Left lung (tissue), 10 donors: ENCODE results near the gene EIF2B1. TPM values are rescaled to one million over a fixed set of nuclear protein-coding genes. Genes with fewer than 3 reads are reported as not detected.

Source experiments
- ATAC-seq: fragments of 200-7000 bp; cut with Tn5 transposase; one replicate; pipeline ENCODE4 v1.9.1; 2020; ENCODE audit warnings: moderate library complexity
- DNase-seq, 4 donors: peaks; one replicate each; pipeline ENCODE4 v3.0.0-alpha.2; 2013 to 2020
- H3K27ac ChIP-seq, 2 donors: fragments of 200-600 bp; sonication (generic) in 1 of 2; one replicate each; pipeline versions ENCODE4 v1.5.0 to v1.8.0; 2020 to 2021
- H3K27me3 ChIP-seq, 2 donors: fragments of 200-600 bp; sonication (generic) in 1 of 2; one replicate each; pipeline versions ENCODE4 v1.5.0 to v1.8.0; 2020 to 2021
- H3K36me3 ChIP-seq, 2 donors: fragments of 200-600 bp; sonication (generic) in 1 of 2; one replicate each; pipeline versions ENCODE4 v1.5.0 to v1.8.0; 2020 to 2021
- H3K4me1 ChIP-seq, 2 donors: fragments of 200-600 bp; one replicate each; pipeline ENCODE4 v1.8.0; 2021
- H3K4me3 ChIP-seq, 2 donors: fragments of 200-600 bp; sonication (generic) in 1 of 2; one replicate each; pipeline versions ENCODE4 v1.5.0 to v1.8.0; 2020 to 2021; ENCODE audit warnings: mild to moderate bottlenecking in 1 of 2
- H3K9me3 ChIP-seq, 2 donors: fragments of 200-600 bp; sonication (generic) in 1 of 2; one replicate each; pipeline versions ENCODE4 v1.5.0 to v1.8.0; 2020 to 2021
- CTCF ChIP-seq, 2 donors: fragments of 200-600 bp; sonication (generic) in 1 of 2; IDR thresholded peaks; one replicate each; pipeline versions ENCODE4 v1.5.0 to v1.8.0; 2021; ENCODE audit warnings: antibody characterized with exemption in 2 of 2
- intact Hi-C, 2 donors: fragments of 100-400 bp; cut with DNase I; formaldehyde crosslinking; loops; one replicate each; pipeline versions ENCODE4 v1.11.2 to v1.14.2; 2022
- polyA plus RNA-seq, 6 donors: library from polyadenylated mRNA; unstranded; fragments of 120-200 nt; gene quantifications; one replicate each; pipeline ENCODE4 v1.2.1, GENCODE V29; 2013; ENCODE audit not compliant: insufficient read length in 6 of 6
- total RNA-seq, 2 donors: library from RNA; stranded (reverse); fragmentation: NEBNext Ultra II Directional; extraction: Animal tissue kit (Norgen Biotek cat#: 25700); gene quantifications; one replicate each; pipeline ENCODE4 v1.2.1, GENCODE V29; 2021
- donor health status: DM: no; HTN: yes; CAD: no.
- donor health status: DM: no; HTN: no; CAD: no.

The EIF2B1 gene
- total and polyA plus RNA-seq, 8 donors, result 40.7 to 73.4 (median 66.8) TPM

- Histone ChIP-seq H3K4me3 (no peak overlapping the region), H3K4me1 (peaks cover 4 to 6% of the 10 kb centered on the region in 2 donors), H3K27ac (no peak overlapping the region), H3K9me3 (no peaks in the 10 kb centered on the region), H3K36me3 (peaks cover 0 to 13% of the 10 kb centered on the region in 2 donors), H3K27me3 (no peaks in the 10 kb centered on the region)
- intact Hi-C loops, result no loop called here
- DNase-seq (no peak), ATAC-seq (no peak)
- no peak for TF ChIP-seq CTCF (IDR thresholded peaks at IDR 0.05)
Observed at GRCh38 chr12:123676616-123677320, 43.3 kb upstream of the EIF2B1 start.

- intact Hi-C loops, result no loop called here
Observed at GRCh38 chr12:123675436-123675835, 42.0 kb upstream of the EIF2B1 start.

GRCh38 chr12:123671876-123672275 lies 38.4 kb upstream of the EIF2B1 start:
- Histone ChIP-seq H3K27me3 (no peaks in the 10 kb centered on the region), H3K4me3 (peak overlapping the region in 1 of 2 donors; percentile 89), H3K27ac (no peak overlapping the region), H3K9me3 (no peaks in the 10 kb centered on the region), H3K4me1 (peaks cover 9 to 10% of the 10 kb centered on the region in 2 donors), H3K36me3 (peaks cover 0 to 9% of the 10 kb centered on the region in 2 donors)
- intact Hi-C loops, result no loop called here
- TF ChIP-seq CTCF (IDR thresholded peaks at IDR 0.05), result no peak
- DNase-seq, result no peak
- ATAC-seq, result no peak

More at GRCh38 chr12:123675436-123675835, 42.0 kb upstream of the EIF2B1 start:
- DNase-seq (no peak), ATAC-seq (no peak)
- Histone ChIP-seq H3K27me3 (no peaks in the 10 kb centered on the region), H3K36me3 (peaks cover 0 to 13% of the 10 kb centered on the region in 2 donors), H3K4me3 (no peak overlapping the region), H3K9me3 (no peaks in the 10 kb centered on the region), H3K27ac (no peak overlapping the region), H3K4me1 (peaks cover 8 to 10% of the 10 kb centered on the region in 2 donors)
- TF ChIP-seq CTCF (IDR thresholded peaks at IDR 0.05), result no peak

- H3K4me3 ChIP-seq, result peak within 1 kb of the TSS; percentile 89
- peak; percentile 100 for ATAC-seq
- H3K9me3 ChIP-seq, result no peaks in the 10 kb centered on the region
- no peak within 1 kb of the TSS for H3K27ac ChIP-seq
- H3K36me3 ChIP-seq, result peaks cover 0 to 9% of the 10 kb centered on the region in 2 donors
- peaks cover 9 to 10% of the 10 kb centered on the region in 2 donors for H3K4me1 ChIP-seq
- no peak for TF ChIP-seq CTCF (IDR thresholded peaks at IDR 0.05)
- DNase-seq, result peak; percentile 82 to 97 (median 92)
- intact Hi-C loops, result no loop called here
- no peaks in the 10 kb centered on the region for H3K27me3 ChIP-seq
Observed at GRCh38 chr12:123670882-123671728, 37.6 kb upstream of the EIF2B1 start, which contains the start of gene TCTN2. TSS of gene TCTN2 (plus strand) at chr12:123671113. CDS start at chr12:123671241, 128 bp downstream.

GRCh38 chr12:123667771-123668170 lies 34.3 kb upstream of the EIF2B1 start:
- peaks cover 0 to 14% of the 10 kb centered on the region in 2 donors for H3K36me3 ChIP-seq
- peaks cover 9 to 10% of the 10 kb centered on the region in 2 donors for H3K4me1 ChIP-seq
- H3K9me3 ChIP-seq, result no peaks in the 10 kb centered on the region
- no peak for DNase-seq
- no peak for ATAC-seq
- intact Hi-C loops, result no loop called here
- no peak overlapping the region for H3K4me3 ChIP-seq
- TF ChIP-seq CTCF (IDR thresholded peaks at IDR 0.05), result no peak
- H3K27ac ChIP-seq, result no peak overlapping the region
- no peaks in the 10 kb centered on the region for H3K27me3 ChIP-seq
